HCT116 (cell line): ENCODE results near the gene PTPRJ. TPM values are rescaled to one million over a fixed set of nuclear protein-coding genes. Genes with fewer than 3 reads are reported as not detected.

ENCODE experiments used
- ATAC-seq: fragments of 200-7000 bp; cut with Tn5 transposase; 2 replicates; pipeline ENCODE4 v1.9.1; 2020; ENCODE audit warnings: mild to moderate bottlenecking, moderate library complexity
- BruUV-seq: library from RNA; stranded (reverse); fragments of 400-500 nt; replicated peaks from 2 replicates; lab custom pipeline; 2021; lab: Mats Ljungman, UMichigan
- CTCF ChIA-PET: fragments of 300-600 bp; sonication (Branson Sonifier 250); formaldehyde crosslinking; loops from one replicate; lab custom pipeline; 2021; ENCODE audit warnings: antibody characterized with exemption; lab: Charles Lee
- POLR2A ChIA-PET: fragments of 300-600, 350-600 bp; sonication (Branson Sonifier 250); formaldehyde crosslinking; loops from one replicate; lab custom pipeline; 2021; ENCODE audit warnings: antibody characterized with exemption; lab: Charles Lee
- RAD21 ChIA-PET, 2 experiments: fragments of 300-600 bp; sonication (Branson Sonifier 250); formaldehyde crosslinking; loops; one replicate each; lab custom pipeline; 2023; ENCODE audit warnings: low total read pairs in 2 of 2; ENCODE audit not compliant: uncharacterized antibody in 2 of 2, unreplicated experiment in 2 of 2, low non-redundant PET in 1 of 2; lab: Charles Lee
- DNase-seq: peaks from one replicate; pipeline ENCODE4 v3.0.0-alpha.2; 2010; ENCODE audit warnings: low read depth, low spot score
- H2AFZ ChIP-seq: fragments of 200-600 bp; shearing (Covaris generic), sonication (generic); 2 replicates; pipeline ENCODE4 v1.6.1; 2017; ENCODE audit warnings: low read depth, mixed run types, mixed read lengths, antibody characterized with exemption, low read length; ENCODE audit not compliant: poor library complexity, severe bottlenecking
- H3K27ac ChIP-seq: 2 replicates; pipeline ENCODE4 v1.5.1; 2012; ENCODE audit warnings: low read depth, low read length
- H3K27me3 ChIP-seq: fragments of 200-600 bp; sonication (generic); 2 replicates; pipeline ENCODE4 v1.6.1; 2016; ENCODE audit warnings: mixed run types, low read length, mixed read lengths; ENCODE audit not compliant: insufficient read depth
- H3K36me3 ChIP-seq, 2 experiments: fragments of 200-500 bp in 1 of 2; fragments of 200-600 bp in 1 of 2; sonication (Bioruptor generic) in 1 of 2; sonication (generic) in 1 of 2; 2 replicates each; pipeline versions ENCODE4 v1.5.1 to v1.6.1; 2014 to 2016; ENCODE audit warnings: low read length in 2 of 2, inconsistent platforms in 1 of 2, mixed read lengths in 1 of 2, mixed run types in 1 of 2; ENCODE audit not compliant: insufficient read depth in 2 of 2, control insufficient read depth in 1 of 2
- H3K4me1 ChIP-seq, 2 experiments: fragments of 200-600 bp in 1 of 2; sonication (generic) in 1 of 2; 2 replicates each; pipeline versions ENCODE4 v1.5.1 to v1.6.1; 2012 to 2017; ENCODE audit warnings: low read length in 2 of 2, inconsistent platforms in 1 of 2, mild to moderate bottlenecking in 1 of 2, mixed read lengths in 1 of 2, mixed run types in 1 of 2, moderate library complexity in 1 of 2; ENCODE audit not compliant: insufficient read depth in 2 of 2, control insufficient read depth in 1 of 2
- H3K4me2 ChIP-seq: fragments of 200-600 bp; sonication (generic); 2 replicates; pipeline ENCODE4 v1.6.1; 2017; ENCODE audit warnings: mixed run types, low read length, mixed read lengths
- H3K4me3 ChIP-seq, 2 experiments: fragments of 200-600 bp in 1 of 2; sonication (generic) in 1 of 2; replicated peaks in 1 of 2; 2 replicates each; pipeline ENCODE4 v1.5.1; 2011 to 2016; ENCODE audit warnings: low read length in 2 of 2, control low read depth in 1 of 2, low read depth in 1 of 2, mild to moderate bottlenecking in 1 of 2, mixed read lengths in 1 of 2, mixed run types in 1 of 2
- H3K79me2 ChIP-seq: fragments of 200-600 bp; sonication (generic); 2 replicates; pipeline ENCODE4 v1.6.1; 2017; ENCODE audit warnings: mild to moderate bottlenecking, mixed run types, low read length, moderate library complexity, mixed read lengths; ENCODE audit not compliant: insufficient read depth
- H3K9ac ChIP-seq: fragments of 200-600 bp; sonication (generic); 2 replicates; pipeline ENCODE4 v1.6.1; 2016; ENCODE audit warnings: low read length, mixed read lengths
- H3K9me2 ChIP-seq: fragments of 200-600 bp; sonication (generic), shearing (Covaris generic); 2 replicates; pipeline ENCODE4 v1.6.1; 2017; ENCODE audit warnings: mixed run types, mild to moderate bottlenecking, moderate library complexity; ENCODE audit not compliant: insufficient read depth
- H3K9me3 ChIP-seq, 2 experiments: fragments of 200-500 bp in 1 of 2; fragments of 200-600 bp in 1 of 2; sonication (Bioruptor generic) in 1 of 2; sonication (generic) in 1 of 2; 2 replicates each; pipeline ENCODE4 v1.6.1; 2014 to 2017; ENCODE audit warnings: low read length in 2 of 2, mixed read lengths in 2 of 2, inconsistent platforms in 1 of 2, low read depth in 1 of 2, mild to moderate bottlenecking in 1 of 2, mixed run types in 1 of 2, moderate library complexity in 1 of 2; ENCODE audit not compliant: control insufficient read depth in 1 of 2, insufficient read depth in 1 of 2
- H4K20me1 ChIP-seq: fragments of 200-600 bp; sonication (generic), shearing (Covaris generic); 2 replicates; pipeline ENCODE4 v1.6.1; 2017; ENCODE audit warnings: mixed run types, mild to moderate bottlenecking, moderate library complexity; ENCODE audit not compliant: insufficient read depth
- CTCF ChIP-seq, 3 experiments: fragments of 200-600 bp in 1 of 3; sonication (generic) in 1 of 3; IDR thresholded peaks in 2 of 3; conservative IDR thresholded peaks in 1 of 3; 2 replicates each; pipeline ENCODE4 v1.5.1; 2012 to 2017; ENCODE audit warnings: low read depth in 2 of 3, low read length in 2 of 3, antibody characterized with exemption in 1 of 3, borderline replicate concordance in 1 of 3, control low read depth in 1 of 3, mild to moderate bottlenecking in 1 of 3, mixed read lengths in 1 of 3, mixed run types in 1 of 3, moderate library complexity in 1 of 3; ENCODE audit not compliant: insufficient read depth in 1 of 3
- EGR1 ChIP-seq: IDR thresholded peaks from 2 replicates; pipeline ENCODE4 v1.6.1; 2012; ENCODE audit warnings: low read depth
- EZH2 ChIP-seq: fragments of 200-600 bp; sonication (generic); IDR thresholded peaks from 2 replicates; pipeline ENCODE4 v1.6.1; 2017; ENCODE audit warnings: antibody characterized with exemption, mixed run types
- EZH2phosphoT487 ChIP-seq: fragments of 200-600 bp; IDR thresholded peaks from 2 replicates; pipeline ENCODE4 v1.6.1; 2018; ENCODE audit warnings: antibody characterized with exemption, borderline replicate concordance
- FOSL1 ChIP-seq: IDR thresholded peaks from 2 replicates; pipeline ENCODE4 v1.6.1; 2012; ENCODE audit warnings: low read depth
- JUND ChIP-seq: IDR thresholded peaks from 2 replicates; pipeline ENCODE4 v1.6.1; 2012
- POLR2A ChIP-seq: IDR thresholded peaks from 2 replicates; pipeline ENCODE4 v1.7.0; 2011; ENCODE audit warnings: borderline replicate concordance; ENCODE audit not compliant: insufficient read depth, insufficient read length; ENCODE audit errors: extremely low read depth
- POLR2AphosphoS5 ChIP-seq: IDR thresholded peaks from 2 replicates; pipeline ENCODE4 v1.6.1; 2011; ENCODE audit warnings: mild to moderate bottlenecking, low read depth, low read length, moderate library complexity
- RAD21 ChIP-seq: IDR thresholded peaks from 2 replicates; pipeline ENCODE4 v1.6.1; 2012; ENCODE audit warnings: low read depth, mild to moderate bottlenecking
- SIN3A ChIP-seq: IDR thresholded peaks from 2 replicates; pipeline ENCODE4 v1.6.1; 2012; ENCODE audit warnings: low read depth
- SP1 ChIP-seq: IDR thresholded peaks from 2 replicates; pipeline ENCODE4 v1.6.1; 2012; ENCODE audit warnings: low read depth
- SRF ChIP-seq: IDR thresholded peaks from 2 replicates; pipeline ENCODE4 v1.6.1; 2012; ENCODE audit warnings: low read depth
- YY1 ChIP-seq: IDR thresholded peaks from 2 replicates; pipeline ENCODE4 v1.6.1; 2011; ENCODE audit warnings: low read length, low read depth, moderate library complexity, mild to moderate bottlenecking; ENCODE audit not compliant: insufficient replicate concordance; ENCODE audit errors: extremely low read depth
- ZFX ChIP-seq: fragments of 450-650 bp; IDR thresholded peaks from 2 replicates; pipeline ENCODE4 v1.6.1; 2017
- intact Hi-C: fragments of 100-400 bp; cut with micrococcal nuclease; formaldehyde crosslinking; loops from 2 replicates; pipeline ENCODE4 v1.10.0; 2022
- total RNA-seq: library from RNA; stranded (reverse); gene quantifications from one replicate; pipeline ENCODE4 v1.2.1, GENCODE V29; 2021; ENCODE audit not compliant: unreplicated experiment
- TF ChIP-seq, protein P1 (sequence below): IDR thresholded peaks from 2 replicates; pipeline ENCODE4 v1.6.1; 2012; ENCODE audit warnings: low read depth
- TF ChIP-seq, protein P2 (sequence below): IDR thresholded peaks from 2 replicates; pipeline ENCODE4 v1.6.1; 2011; ENCODE audit warnings: mild to moderate bottlenecking, low read length, moderate library complexity; ENCODE audit not compliant: insufficient replicate concordance; ENCODE audit errors: extremely low read depth
- TF ChIP-seq, protein P3 (sequence below): IDR thresholded peaks from 2 replicates; pipeline ENCODE4 v1.6.1; 2012

PTPRJ gene
- total RNA-seq, 1 experiment from 2014 or later: 19.1 TPM

GRCh38 chr11:48036011-48036410 lies 55.7 kb downstream of the PTPRJ start:
- Histone ChIP-seq H3K79me2 (peaks cover 5% of the 10 kb centered on the region; the same call in 1 of the 2 replicates), H3K9me3 (no peaks in the 10 kb centered on the region), H3K4me3 (no peak overlapping the region), H3K27me3 (no peaks in the 10 kb centered on the region), H3K4me2 (no peak overlapping the region), H3K36me3 (no peaks in the 10 kb centered on the region), H4K20me1 (no peaks in the 10 kb centered on the region), H3K27ac (no peak overlapping the region), H3K9ac (no peak overlapping the region), H3K9me2 (no peaks in the 10 kb centered on the region), H2AFZ (no peak overlapping the region), H3K4me1 (peaks cover 0 to 21% of the 10 kb centered on the region in 2 experiments; a peak in 1 of 4 replicates)
- no peak for TF ChIP-seq SRF
- TF ChIP-seq SIN3A: no peak
- TF ChIP-seq POLR2AphosphoS5: no peak
- no peak for TF ChIP-seq ZFX
- TF ChIP-seq, protein P1, sequence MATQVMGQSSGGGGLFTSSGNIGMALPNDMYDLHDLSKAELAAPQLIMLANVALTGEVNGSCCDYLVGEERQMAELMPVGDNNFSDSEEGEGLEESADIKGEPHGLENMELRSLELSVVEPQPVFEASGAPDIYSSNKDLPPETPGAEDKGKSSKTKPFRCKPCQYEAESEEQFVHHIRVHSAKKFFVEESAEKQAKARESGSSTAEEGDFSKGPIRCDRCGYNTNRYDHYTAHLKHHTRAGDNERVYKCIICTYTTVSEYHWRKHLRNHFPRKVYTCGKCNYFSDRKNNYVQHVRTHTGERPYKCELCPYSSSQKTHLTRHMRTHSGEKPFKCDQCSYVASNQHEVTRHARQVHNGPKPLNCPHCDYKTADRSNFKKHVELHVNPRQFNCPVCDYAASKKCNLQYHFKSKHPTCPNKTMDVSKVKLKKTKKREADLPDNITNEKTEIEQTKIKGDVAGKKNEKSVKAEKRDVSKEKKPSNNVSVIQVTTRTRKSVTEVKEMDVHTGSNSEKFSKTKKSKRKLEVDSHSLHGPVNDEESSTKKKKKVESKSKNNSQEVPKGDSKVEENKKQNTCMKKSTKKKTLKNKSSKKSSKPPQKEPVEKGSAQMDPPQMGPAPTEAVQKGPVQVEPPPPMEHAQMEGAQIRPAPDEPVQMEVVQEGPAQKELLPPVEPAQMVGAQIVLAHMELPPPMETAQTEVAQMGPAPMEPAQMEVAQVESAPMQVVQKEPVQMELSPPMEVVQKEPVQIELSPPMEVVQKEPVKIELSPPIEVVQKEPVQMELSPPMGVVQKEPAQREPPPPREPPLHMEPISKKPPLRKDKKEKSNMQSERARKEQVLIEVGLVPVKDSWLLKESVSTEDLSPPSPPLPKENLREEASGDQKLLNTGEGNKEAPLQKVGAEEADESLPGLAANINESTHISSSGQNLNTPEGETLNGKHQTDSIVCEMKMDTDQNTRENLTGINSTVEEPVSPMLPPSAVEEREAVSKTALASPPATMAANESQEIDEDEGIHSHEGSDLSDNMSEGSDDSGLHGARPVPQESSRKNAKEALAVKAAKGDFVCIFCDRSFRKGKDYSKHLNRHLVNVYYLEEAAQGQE: no peak
- TF ChIP-seq FOSL1: no peak
- TF ChIP-seq RAD21: no peak
- TF ChIP-seq JUND: no peak
- TF ChIP-seq SP1: no peak
- no peak for TF ChIP-seq POLR2A
- TF ChIP-seq, protein P2, sequence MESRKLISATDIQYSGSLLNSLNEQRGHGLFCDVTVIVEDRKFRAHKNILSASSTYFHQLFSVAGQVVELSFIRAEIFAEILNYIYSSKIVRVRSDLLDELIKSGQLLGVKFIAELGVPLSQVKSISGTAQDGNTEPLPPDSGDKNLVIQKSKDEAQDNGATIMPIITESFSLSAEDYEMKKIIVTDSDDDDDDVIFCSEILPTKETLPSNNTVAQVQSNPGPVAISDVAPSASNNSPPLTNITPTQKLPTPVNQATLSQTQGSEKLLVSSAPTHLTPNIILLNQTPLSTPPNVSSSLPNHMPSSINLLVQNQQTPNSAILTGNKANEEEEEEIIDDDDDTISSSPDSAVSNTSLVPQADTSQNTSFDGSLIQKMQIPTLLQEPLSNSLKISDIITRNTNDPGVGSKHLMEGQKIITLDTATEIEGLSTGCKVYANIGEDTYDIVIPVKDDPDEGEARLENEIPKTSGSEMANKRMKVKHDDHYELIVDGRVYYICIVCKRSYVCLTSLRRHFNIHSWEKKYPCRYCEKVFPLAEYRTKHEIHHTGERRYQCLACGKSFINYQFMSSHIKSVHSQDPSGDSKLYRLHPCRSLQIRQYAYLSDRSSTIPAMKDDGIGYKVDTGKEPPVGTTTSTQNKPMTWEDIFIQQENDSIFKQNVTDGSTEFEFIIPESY: no peak
- no peak for TF ChIP-seq EZH2phosphoT487
- no peak for TF ChIP-seq CTCF (IDR thresholded peaks at IDR 0.05 in 2 of 3, conservative IDR thresholded peaks at IDR 0.05 in 1 of 3; ENCODE audit: borderline replicate concordance in 1 of 3, insufficient read depth in 1 of 3, low read depth in 2 of 3, low read length in 2 of 3)
- no peak for TF ChIP-seq EGR1
- no peak for TF ChIP-seq YY1
- no peak for TF ChIP-seq EZH2
- TF ChIP-seq, protein P3, sequence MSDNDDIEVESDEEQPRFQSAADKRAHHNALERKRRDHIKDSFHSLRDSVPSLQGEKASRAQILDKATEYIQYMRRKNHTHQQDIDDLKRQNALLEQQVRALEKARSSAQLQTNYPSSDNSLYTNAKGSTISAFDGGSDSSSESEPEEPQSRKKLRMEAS: no peak
- CTCF ChIA-PET: no interaction called here
- RAD21 ChIA-PET: no interaction called here
- POLR2A ChIA-PET: no interaction called here
- ATAC-seq: no peak
- DNase-seq: no peak
- no TSS peak for BruUV-seq
- intact Hi-C loops: no loop called here
